ENCODE measurements around the gene AKAP17A.
"Not testable (repeated sequence)": the region's sequence is repeated elsewhere in the genome, so short reads cannot be mapped to it uniquely, and the experiment has no call there.

The AKAP17A gene

GRCh38 chrX:1561164-1561563 lies 30.2 kb upstream of the AKAP17A start:
- no peak overlapping the region for H3K27ac ChIP-seq (ENCODE audit: low read depth, low read length)
- no peak overlapping the region for H3K9ac ChIP-seq (ENCODE audit: low read length)
- no peaks in the 10 kb centered on the region for H3K27me3 ChIP-seq (ENCODE audit: control insufficient read depth in 1 of 2, insufficient read depth in 2 of 2, low read length in 2 of 2)
- H3K36me3 ChIP-seq (ENCODE audit: insufficient read depth, low read length) = no peaks in the 10 kb centered on the region
- H3K4me3 ChIP-seq (ENCODE audit: low read depth in 1 of 2, low read length in 2 of 2) = no peak overlapping the region
- H3K9me3 ChIP-seq (ENCODE audit: low read length) = no peaks in the 10 kb centered on the region
- no peaks in the 10 kb centered on the region for H3K4me1 ChIP-seq (ENCODE audit: insufficient read depth, low read length)

DNA sequence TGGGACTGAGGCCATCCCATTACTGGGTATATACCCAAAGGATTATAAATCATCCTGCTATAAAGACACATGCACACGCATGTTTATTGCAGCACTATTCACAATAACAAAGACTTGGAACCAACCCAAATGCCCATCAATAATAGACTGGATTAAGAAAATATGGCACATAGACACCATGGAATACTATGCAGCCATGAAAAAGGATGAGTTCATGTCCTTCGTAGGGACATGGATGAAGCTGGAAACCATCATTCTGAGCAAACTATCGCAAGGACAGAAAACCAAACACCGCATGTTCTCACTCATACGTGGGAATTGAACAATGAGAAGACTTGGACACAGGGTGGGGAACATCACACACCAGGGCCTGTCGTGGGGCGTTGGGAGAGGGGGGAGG lies 27.3 kb upstream of the AKAP17A start:
- H3K9ac ChIP-seq (ENCODE audit: low read length); H3K27ac ChIP-seq (ENCODE audit: low read depth, low read length); H3K4me1 ChIP-seq (ENCODE audit: insufficient read depth, low read length); H3K9me3 ChIP-seq (ENCODE audit: low read length); H3K4me3 ChIP-seq (ENCODE audit: low read depth in 1 of 2, low read length in 2 of 2); H3K36me3 ChIP-seq (ENCODE audit: insufficient read depth, low read length); H3K27me3 ChIP-seq (ENCODE audit: control insufficient read depth in 1 of 2, insufficient read depth in 2 of 2, low read length in 2 of 2): not testable (repeated sequence)

DNA sequence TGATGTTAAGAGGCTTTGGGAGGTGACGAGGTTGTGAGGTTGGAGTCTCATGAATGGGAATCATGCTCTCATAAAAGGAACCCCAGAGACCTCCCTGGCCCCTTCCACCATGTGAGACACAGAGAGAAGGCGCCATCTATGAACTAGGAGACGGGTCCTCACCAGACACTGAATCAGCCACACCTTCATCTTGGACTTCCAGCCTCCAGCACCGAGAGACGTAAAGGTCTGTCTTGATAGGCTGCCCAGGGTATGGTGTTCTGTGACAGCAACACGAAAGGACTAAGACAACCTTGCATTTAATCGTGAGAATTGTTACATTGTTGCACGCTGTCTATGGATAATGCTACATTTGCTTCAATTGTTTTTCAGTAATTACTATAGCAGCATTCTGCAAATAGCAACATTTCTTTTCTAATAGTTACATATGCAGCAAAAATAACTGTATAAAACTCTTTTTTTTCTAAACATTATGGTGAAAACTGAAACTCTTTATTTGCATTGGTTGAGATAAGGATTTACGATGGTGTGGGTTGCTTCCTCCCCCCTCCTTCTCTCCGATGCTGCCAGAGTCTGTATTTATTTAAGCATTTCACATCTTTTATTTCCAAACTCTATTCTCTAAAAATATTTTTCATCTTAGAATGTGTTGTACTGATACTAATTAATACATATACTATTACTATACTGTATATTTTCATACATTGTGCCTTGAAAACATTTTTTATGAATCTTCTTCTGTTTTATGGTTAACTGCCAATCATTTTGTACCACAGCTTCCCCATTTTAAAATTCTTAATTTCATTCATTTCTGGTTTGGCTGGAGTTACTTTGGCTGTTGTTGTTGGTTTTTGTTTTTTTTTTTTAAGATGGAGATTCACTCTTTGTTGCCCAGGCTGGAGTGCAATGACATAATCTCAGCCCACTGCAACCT lies 26.4 kb upstream of the AKAP17A start:
- no peaks in the 10 kb centered on the region for H3K27me3 ChIP-seq (ENCODE audit: control insufficient read depth in 1 of 2, insufficient read depth in 2 of 2, low read length in 2 of 2)
- no peak overlapping the region for H3K27ac ChIP-seq (ENCODE audit: low read depth, low read length)
- no peaks in the 10 kb centered on the region for H3K36me3 ChIP-seq (ENCODE audit: insufficient read depth, low read length)
- no peaks in the 10 kb centered on the region for H3K9me3 ChIP-seq (ENCODE audit: low read length)
- no peak overlapping the region for H3K4me3 ChIP-seq (ENCODE audit: low read depth in 1 of 2, low read length in 2 of 2)
- no peak overlapping the region for H3K9ac ChIP-seq (ENCODE audit: low read length)
- H3K4me1 ChIP-seq (ENCODE audit: insufficient read depth, low read length) = no peaks in the 10 kb centered on the region

DNA sequence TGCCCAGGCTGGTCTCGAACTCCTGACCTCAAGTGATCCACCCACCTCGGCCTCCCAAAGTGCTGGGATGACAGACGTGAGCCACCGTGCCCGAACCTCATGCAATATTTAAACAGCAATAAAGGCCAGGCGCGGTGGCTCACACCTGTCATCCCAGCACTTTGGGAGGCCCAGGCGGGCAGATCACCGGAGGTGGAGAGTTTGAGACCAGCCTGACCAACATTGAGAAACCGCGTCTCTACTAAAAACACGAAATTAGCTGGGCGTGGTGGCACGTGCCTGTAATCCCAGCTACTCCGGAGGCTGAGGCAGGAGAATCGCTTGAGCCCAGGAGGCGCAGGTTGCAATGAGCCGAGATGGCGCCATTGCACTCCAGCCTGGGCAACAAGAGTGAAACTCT lies 17.2 kb upstream of the AKAP17A start:
- not testable (repeated sequence) for H3K27ac ChIP-seq (ENCODE audit: low read depth, low read length); H3K4me3 ChIP-seq (ENCODE audit: low read depth in 1 of 2, low read length in 2 of 2); H3K9ac ChIP-seq (ENCODE audit: low read length); H3K9me3 ChIP-seq (ENCODE audit: low read length); H3K4me1 ChIP-seq (ENCODE audit: insufficient read depth, low read length); H3K27me3 ChIP-seq (ENCODE audit: control insufficient read depth in 1 of 2, insufficient read depth in 2 of 2, low read length in 2 of 2); H3K36me3 ChIP-seq (ENCODE audit: insufficient read depth, low read length)

GRCh38 chrX:1576201-1576992 lies 15.0 kb upstream of the AKAP17A start:
- H3K27ac ChIP-seq (ENCODE audit: low read depth, low read length) = no peak overlapping the region
- no peaks in the 10 kb centered on the region for H3K4me1 ChIP-seq (ENCODE audit: insufficient read depth, low read length)
- no peak overlapping the region for H3K4me3 ChIP-seq (ENCODE audit: low read depth in 1 of 2, low read length in 2 of 2)
- no peak overlapping the region for H3K9ac ChIP-seq (ENCODE audit: low read length)
- no peaks in the 10 kb centered on the region for H3K9me3 ChIP-seq (ENCODE audit: low read length)
- no peaks in the 10 kb centered on the region for H3K27me3 ChIP-seq (ENCODE audit: control insufficient read depth in 1 of 2, insufficient read depth in 2 of 2, low read length in 2 of 2)
- H3K36me3 ChIP-seq (ENCODE audit: insufficient read depth, low read length) = no peaks in the 10 kb centered on the region

- H3K36me3 ChIP-seq (ENCODE audit: insufficient read depth, low read length) = no peaks in the 10 kb centered on the region
- no peak overlapping the region for H3K9ac ChIP-seq (ENCODE audit: low read length)
- H3K4me1 ChIP-seq (ENCODE audit: insufficient read depth, low read length) = no peaks in the 10 kb centered on the region
- no peaks in the 10 kb centered on the region for H3K9me3 ChIP-seq (ENCODE audit: low read length)
- H3K27me3 ChIP-seq (ENCODE audit: control insufficient read depth in 1 of 2, insufficient read depth in 2 of 2, low read length in 2 of 2) = no peaks in the 10 kb centered on the region
- no peak overlapping the region for H3K4me3 ChIP-seq (ENCODE audit: low read depth in 1 of 2, low read length in 2 of 2)
- H3K27ac ChIP-seq (ENCODE audit: low read depth, low read length) = no peak overlapping the region
Observed at GRCh38 chrX:1577845-1578244, 13.6 kb upstream of the AKAP17A start.

DNA sequence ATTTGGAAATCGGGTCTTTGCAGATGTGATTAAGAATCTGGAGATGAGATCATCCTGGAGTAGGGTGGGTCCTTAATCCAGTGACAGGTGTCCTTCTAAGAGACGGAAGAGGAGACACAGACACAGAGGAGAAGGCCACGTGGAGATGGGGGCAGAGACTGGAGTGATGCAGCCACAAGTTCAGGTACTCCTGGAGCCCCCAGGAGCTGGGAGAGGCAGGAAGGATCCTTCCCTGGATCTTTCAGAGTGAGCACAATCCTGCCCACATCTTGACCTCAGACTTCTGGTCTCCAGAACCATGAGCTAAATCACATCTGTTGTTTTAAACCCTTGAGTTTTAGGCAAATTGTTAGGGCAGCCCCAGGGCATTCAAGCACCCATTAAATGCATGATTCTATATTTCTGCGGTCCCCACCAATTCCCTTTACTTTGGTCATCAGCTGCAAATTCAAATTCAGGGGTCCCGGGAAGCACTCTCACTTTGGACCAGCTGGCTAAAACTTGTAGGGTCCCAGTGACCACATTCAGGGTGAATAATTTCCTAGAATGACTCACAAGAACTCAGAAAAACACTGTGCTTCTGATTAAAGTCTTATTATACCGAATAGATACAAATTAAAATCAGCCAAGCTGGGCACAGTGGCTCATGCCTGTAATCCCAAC lies 12.8 kb upstream of the AKAP17A start:
- H3K4me1 ChIP-seq (ENCODE audit: insufficient read depth, low read length) = no peaks in the 10 kb centered on the region
- no peak overlapping the region for H3K9ac ChIP-seq (ENCODE audit: low read length)
- H3K27me3 ChIP-seq (ENCODE audit: control insufficient read depth in 1 of 2, insufficient read depth in 2 of 2, low read length in 2 of 2) = no peaks in the 10 kb centered on the region
- no peaks in the 10 kb centered on the region for H3K9me3 ChIP-seq (ENCODE audit: low read length)
- H3K4me3 ChIP-seq (ENCODE audit: low read depth in 1 of 2, low read length in 2 of 2) = no peak overlapping the region
- H3K36me3 ChIP-seq (ENCODE audit: insufficient read depth, low read length) = no peaks in the 10 kb centered on the region
- H3K27ac ChIP-seq (ENCODE audit: low read depth, low read length) = no peak overlapping the region

GRCh38 chrX:1581132-1581531 lies 10.3 kb upstream of the AKAP17A start:
- Histone ChIP-seq H3K36me3 (ENCODE audit: insufficient read depth, low read length) (no peaks in the 10 kb centered on the region), H3K4me3 (ENCODE audit: low read depth in 1 of 2, low read length in 2 of 2) (no peak overlapping the region), H3K9me3 (ENCODE audit: low read length) (no peaks in the 10 kb centered on the region), H3K27ac (ENCODE audit: low read depth, low read length) (no peak overlapping the region), H3K4me1 (ENCODE audit: insufficient read depth, low read length) (no peaks in the 10 kb centered on the region), H3K27me3 (ENCODE audit: control insufficient read depth in 1 of 2, insufficient read depth in 2 of 2, low read length in 2 of 2) (no peaks in the 10 kb centered on the region), H3K9ac (ENCODE audit: low read length) (no peak overlapping the region)

DNA sequence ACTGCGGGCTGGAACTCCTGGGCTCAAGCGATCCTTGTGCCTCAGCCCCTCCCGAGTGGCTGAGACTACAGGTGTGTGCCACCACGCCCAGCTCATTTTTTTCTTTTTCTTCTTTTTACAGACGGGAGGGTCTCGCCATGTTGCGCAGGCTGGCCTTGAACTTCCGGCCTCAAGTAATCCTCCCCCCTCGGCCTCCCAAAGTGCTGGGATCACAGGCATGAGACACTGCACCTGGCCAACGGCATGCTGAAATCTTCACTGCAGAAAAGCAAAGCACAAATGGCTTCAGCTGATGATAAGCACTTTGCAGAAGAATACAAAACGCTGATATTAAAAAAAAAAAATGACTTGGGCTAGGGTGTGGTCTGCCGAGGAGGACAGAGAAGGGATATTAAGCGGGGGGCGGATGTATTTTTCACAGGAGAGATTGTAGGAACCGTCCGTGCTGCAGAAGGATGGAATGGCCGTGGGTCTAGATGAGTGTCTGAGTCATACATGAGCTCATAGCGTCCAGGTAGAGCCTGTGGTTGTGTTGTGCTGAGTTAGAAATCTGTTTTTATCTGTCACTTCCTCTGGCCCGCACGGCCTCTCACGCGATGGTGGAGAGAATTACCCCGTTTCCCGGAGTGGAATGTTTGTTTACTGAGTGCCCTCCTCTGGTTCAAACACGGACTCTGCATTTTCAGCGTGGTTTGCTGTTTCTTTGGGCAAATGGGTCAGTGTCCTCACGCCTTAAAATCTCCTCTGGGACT lies 8.5 kb upstream of the AKAP17A start:
- no peaks in the 10 kb centered on the region for H3K27me3 ChIP-seq (ENCODE audit: control insufficient read depth in 1 of 2, insufficient read depth in 2 of 2, low read length in 2 of 2)

GRCh38 chrX:1584237-1585011 lies 7.0 kb upstream of the AKAP17A start:
- Histone ChIP-seq H3K9ac (ENCODE audit: low read length) (no peak overlapping the region), H3K4me1 (ENCODE audit: insufficient read depth, low read length) (no peaks in the 10 kb centered on the region), H3K9me3 (ENCODE audit: low read length) (no peaks in the 10 kb centered on the region), H3K4me3 (ENCODE audit: low read depth in 1 of 2, low read length in 2 of 2) (no peak overlapping the region), H3K36me3 (ENCODE audit: insufficient read depth, low read length) (no peaks in the 10 kb centered on the region), H3K27ac (ENCODE audit: low read depth, low read length) (no peak overlapping the region), H3K27me3 (ENCODE audit: control insufficient read depth in 1 of 2, insufficient read depth in 2 of 2, low read length in 2 of 2) (no peaks in the 10 kb centered on the region)

More for the DNA sequence above, 8.5 kb upstream of the AKAP17A start:
- H3K4me3 ChIP-seq (ENCODE audit: low read depth in 1 of 2, low read length in 2 of 2) = no peak overlapping the region
- H3K27ac ChIP-seq (ENCODE audit: low read depth, low read length) = no peak overlapping the region
- H3K9ac ChIP-seq (ENCODE audit: low read length) = no peak overlapping the region
- no peaks in the 10 kb centered on the region for H3K4me1 ChIP-seq (ENCODE audit: insufficient read depth, low read length)
- H3K36me3 ChIP-seq (ENCODE audit: insufficient read depth, low read length) = no peaks in the 10 kb centered on the region
- H3K9me3 ChIP-seq (ENCODE audit: low read length) = no peaks in the 10 kb centered on the region

All from muscle layer of colon (tissue), 2 donors.